Measurements from ENCODE around the gene PPOX.
A peak's percentile ranks its signal among the peaks of the same experiment; 100 is the strongest.

DNA sequence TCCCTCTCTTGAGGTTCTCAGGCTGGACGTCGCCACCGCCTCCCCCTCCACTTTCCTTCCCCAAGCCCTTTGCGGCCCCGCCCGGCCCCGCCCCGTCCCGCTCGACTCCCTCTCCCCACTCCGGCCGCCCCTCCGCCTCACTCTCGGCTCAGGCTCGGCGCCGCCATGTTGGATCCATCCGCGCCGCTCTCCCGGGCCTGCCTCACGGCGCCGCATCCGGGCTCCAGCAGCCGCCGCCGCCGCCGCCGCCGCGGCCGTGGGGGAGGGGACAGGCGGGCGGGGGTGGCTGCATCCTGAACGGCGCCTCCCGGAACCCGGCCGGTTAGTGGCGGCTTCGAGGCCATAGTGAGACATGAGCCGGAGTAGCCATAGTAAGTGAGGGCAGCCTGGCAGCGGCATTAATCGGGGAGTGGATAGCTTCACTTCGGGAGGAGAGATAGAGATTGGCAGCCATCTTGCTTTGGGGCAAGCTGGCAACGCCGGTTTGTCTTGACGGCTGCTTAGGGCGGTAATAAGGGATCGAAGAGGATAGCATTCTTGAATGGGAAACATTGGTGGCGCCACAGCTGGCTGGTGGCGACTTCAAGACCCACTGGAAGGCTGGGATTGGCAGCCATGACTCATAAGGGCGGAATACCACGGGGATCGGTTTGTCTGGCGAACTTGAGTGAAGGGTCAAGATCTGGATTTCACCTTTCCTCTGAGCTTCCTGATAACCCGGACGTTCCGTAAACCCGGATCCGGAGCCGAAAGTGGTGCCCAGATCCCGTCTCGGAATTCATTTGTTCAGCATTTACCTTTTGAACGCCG, 33.6 kb upstream of the PPOX start, which contains the start of gene DEDD:
- TF ChIP-seq, protein P1, sequence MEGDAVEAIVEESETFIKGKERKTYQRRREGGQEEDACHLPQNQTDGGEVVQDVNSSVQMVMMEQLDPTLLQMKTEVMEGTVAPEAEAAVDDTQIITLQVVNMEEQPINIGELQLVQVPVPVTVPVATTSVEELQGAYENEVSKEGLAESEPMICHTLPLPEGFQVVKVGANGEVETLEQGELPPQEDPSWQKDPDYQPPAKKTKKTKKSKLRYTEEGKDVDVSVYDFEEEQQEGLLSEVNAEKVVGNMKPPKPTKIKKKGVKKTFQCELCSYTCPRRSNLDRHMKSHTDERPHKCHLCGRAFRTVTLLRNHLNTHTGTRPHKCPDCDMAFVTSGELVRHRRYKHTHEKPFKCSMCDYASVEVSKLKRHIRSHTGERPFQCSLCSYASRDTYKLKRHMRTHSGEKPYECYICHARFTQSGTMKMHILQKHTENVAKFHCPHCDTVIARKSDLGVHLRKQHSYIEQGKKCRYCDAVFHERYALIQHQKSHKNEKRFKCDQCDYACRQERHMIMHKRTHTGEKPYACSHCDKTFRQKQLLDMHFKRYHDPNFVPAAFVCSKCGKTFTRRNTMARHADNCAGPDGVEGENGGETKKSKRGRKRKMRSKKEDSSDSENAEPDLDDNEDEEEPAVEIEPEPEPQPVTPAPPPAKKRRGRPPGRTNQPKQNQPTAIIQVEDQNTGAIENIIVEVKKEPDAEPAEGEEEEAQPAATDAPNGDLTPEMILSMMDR (IDR thresholded peaks at IDR 0.05; ENCODE audit: low read depth, low read length, poor library complexity, severe bottlenecking) = peak; percentile 31
- no peak for TF ChIP-seq EZH2phosphoT487 (IDR thresholded peaks at IDR 0.05; ENCODE audit: borderline replicate concordance, low read length)

Data from DOHH2 (cell line).